ENCODE results near the gene WDR73.
A peak's percentile ranks its signal among the peaks of the same experiment; 100 is the strongest.

WDR73 gene

GRCh38 chr15:84657748-84658079 lies 3.6 kb upstream of the WDR73 start:
- DNase-seq (ENCODE audit: low spot score) = no peak
- no peak for TF ChIP-seq CTCF (IDR thresholded peaks at IDR 0.05)
- Histone ChIP-seq H3K4me3 (peak overlapping the region; percentile 89), H3K27ac (peak overlapping the region; percentile 64 to 94)

GRCh38 chr15:84656972-84657371 lies 2.9 kb upstream of the WDR73 start:
- H3K4me3 ChIP-seq = peak overlapping the region; percentile 89
- no peak overlapping the region for H3K27ac ChIP-seq
- no peak for DNase-seq (ENCODE audit: low spot score)
- TF ChIP-seq CTCF (IDR thresholded peaks at IDR 0.05) = no peak

GRCh38 chr15:84654689-84655453 lies 788 bp upstream of the WDR73 start:
- Histone ChIP-seq H3K27ac (peak overlapping the region; percentile 89 to 92), H3K4me3 (peak overlapping the region; percentile 80)
- DNase-seq (ENCODE audit: low spot score) = peak; percentile 86
- peak; percentile 32 for TF ChIP-seq CTCF (IDR thresholded peaks at IDR 0.05)

GRCh38 chr15:84653584-84653909 lies 536 bp downstream of the WDR73 start:
- TF ChIP-seq CTCF (IDR thresholded peaks at IDR 0.05) = no peak
- Histone ChIP-seq H3K27ac (peak overlapping the region; percentile 89 to 92), H3K4me3 (peak overlapping the region; percentile 80)
- no peak for DNase-seq (ENCODE audit: low spot score)

GRCh38 chr15:84649706-84650105 lies 4.4 kb downstream of the WDR73 start:
- no peak overlapping the region for H3K27ac ChIP-seq
- DNase-seq (ENCODE audit: low spot score) = no peak
- no peak for TF ChIP-seq CTCF (IDR thresholded peaks at IDR 0.05)
- no peak overlapping the region for H3K4me3 ChIP-seq

- DNase-seq (ENCODE audit: low spot score) = no peak
- Histone ChIP-seq H3K4me3 (no peak overlapping the region), H3K27ac (no peak overlapping the region)
- TF ChIP-seq CTCF (IDR thresholded peaks at IDR 0.05) = no peak
Measured at GRCh38 chr15:84648539-84648938, 5.5 kb downstream of the WDR73 start.

- H3K4me3 ChIP-seq = no peak overlapping the region
- no peak overlapping the region for H3K27ac ChIP-seq
- no peak for TF ChIP-seq CTCF (IDR thresholded peaks at IDR 0.05)
- no peak for DNase-seq (ENCODE audit: low spot score)
Measured at GRCh38 chr15:84647726-84648125, 6.4 kb downstream of the WDR73 start.

Measured in coronary artery (tissue), 2 donors.